Raji (cell line): ENCODE data around the gene PRDX5.

ENCODE experiments used
- POLR2A ChIP-seq: IDR thresholded peaks from 2 replicates; pipeline ENCODE4 v1.6.1; 2011; ENCODE audit warnings: low read depth, low read length, control low read depth; ENCODE audit not compliant: insufficient read depth

PRDX5 gene

GRCh38 chr11:64371201-64371600 is 53.3 kb downstream of the PRDX5 start:
- no peak for TF ChIP-seq POLR2A
